Suppressor macrophage treated with lipopolysaccharide for 4 hours (primary cell): ENCODE measurements around the gene MVK.
"Not testable (repeated sequence)": the region's sequence is repeated elsewhere in the genome, so short reads cannot be mapped to it uniquely, and the experiment has no call there.

ENCODE experiments used
- DNase-seq: peaks from one replicate; pipeline ENCODE4 v3.0.0-alpha.2; 2020

MVK gene

GRCh38 chr12:109592195-109592904 is 18.8 kb downstream of the MVK start:
- no peak for DNase-seq

GRCh38 chr12:109592905-109593272 is 19.3 kb downstream of the MVK start:
- DNase-seq, result no peak

GRCh38 chr12:109594556-109595317 is 21.1 kb downstream of the MVK start:
- DNase-seq, result no peak

GRCh38 chr12:109595321-109595902 is 21.8 kb downstream of the MVK start:
- DNase-seq, result peak; percentile 33

GRCh38 chr12:109596418-109597244 is 23.0 kb downstream of the MVK start:
- DNase-seq, result no peak

GRCh38 chr12:109597414-109597794 is 23.8 kb downstream of the MVK start:
- no peak for DNase-seq

GRCh38 chr12:109597795-109598427 is 24.3 kb downstream of the MVK start:
- DNase-seq, result peak; percentile 80

- no peak for DNase-seq
Observed at GRCh38 chr12:109598428-109598854, 24.8 kb downstream of the MVK start.

- DNase-seq, result no peak
Observed at GRCh38 chr12:109599087-109599486, 25.5 kb downstream of the MVK start.

GRCh38 chr12:109600481-109600880 is 26.9 kb downstream of the MVK start:
- no peak for DNase-seq

GRCh38 chr12:109600995-109601394 is 27.4 kb downstream of the MVK start:
- DNase-seq, result no peak

GRCh38 chr12:109601557-109601956 is 28.0 kb downstream of the MVK start:
- DNase-seq, result no peak

GRCh38 chr12:109602132-109602531 is 28.5 kb downstream of the MVK start:
- not testable (repeated sequence) for DNase-seq

- DNase-seq, result no peak
Observed at GRCh38 chr12:109604132-109604585, 30.6 kb downstream of the MVK start.

- no peak for DNase-seq
Observed at GRCh38 chr12:109605016-109605415, 31.4 kb downstream of the MVK start.

- DNase-seq, result no peak
Observed at GRCh38 chr12:109605599-109606228, 32.1 kb downstream of the MVK start.

GRCh38 chr12:109606320-109607028 is 32.9 kb downstream of the MVK start:
- DNase-seq, result no peak

GRCh38 chr12:109607618-109608017 is 34.0 kb downstream of the MVK start:
- no peak for DNase-seq

GRCh38 chr12:109608270-109608669 is 34.7 kb downstream of the MVK start:
- DNase-seq, result no peak

- DNase-seq, result no peak
Observed at GRCh38 chr12:109608793-109609192, 35.2 kb downstream of the MVK start.

GRCh38 chr12:109609342-109609741 is 35.7 kb downstream of the MVK start:
- no peak for DNase-seq
